Right ventricle myocardium superior (tissue), 1 donor: ENCODE results near the gene OSBPL1A. TPM values are rescaled to one million over a fixed set of nuclear protein-coding genes. Genes with fewer than 3 reads are reported as not detected.
"Not testable (repeated sequence)": the region's sequence is repeated elsewhere in the genome, so short reads cannot be mapped to it uniquely, and the experiment has no call there.

Experiments used
- ATAC-seq: fragments of 200-7000 bp; cut with Tn5 transposase; one replicate; pipeline ENCODE4 v1.9.1; 2020; ENCODE audit warnings: mild to moderate bottlenecking; ENCODE audit not compliant: poor library complexity
- DNase-seq: peaks from one replicate; pipeline ENCODE4 v3.0.0-alpha.2; 2020
- intact Hi-C: fragments of 100-400 bp; cut with DNase I; formaldehyde crosslinking; loops from one replicate; pipeline ENCODE4 v1.11.2; 2022
- total RNA-seq: library from RNA; stranded (reverse); fragmentation: NEBNext Ultra II Directional; extraction: Animal tissue kit (Norgen Biotek cat#: 25700); gene quantifications from one replicate; pipeline ENCODE4 v1.2.1, GENCODE V29; 2021
- donor health status: DM: no; HTN: yes; CAD: no; lungs with severe emphysema.

Gene OSBPL1A
- total RNA-seq, 1 donor from 2014 or later, result 79.9 TPM

DNA sequence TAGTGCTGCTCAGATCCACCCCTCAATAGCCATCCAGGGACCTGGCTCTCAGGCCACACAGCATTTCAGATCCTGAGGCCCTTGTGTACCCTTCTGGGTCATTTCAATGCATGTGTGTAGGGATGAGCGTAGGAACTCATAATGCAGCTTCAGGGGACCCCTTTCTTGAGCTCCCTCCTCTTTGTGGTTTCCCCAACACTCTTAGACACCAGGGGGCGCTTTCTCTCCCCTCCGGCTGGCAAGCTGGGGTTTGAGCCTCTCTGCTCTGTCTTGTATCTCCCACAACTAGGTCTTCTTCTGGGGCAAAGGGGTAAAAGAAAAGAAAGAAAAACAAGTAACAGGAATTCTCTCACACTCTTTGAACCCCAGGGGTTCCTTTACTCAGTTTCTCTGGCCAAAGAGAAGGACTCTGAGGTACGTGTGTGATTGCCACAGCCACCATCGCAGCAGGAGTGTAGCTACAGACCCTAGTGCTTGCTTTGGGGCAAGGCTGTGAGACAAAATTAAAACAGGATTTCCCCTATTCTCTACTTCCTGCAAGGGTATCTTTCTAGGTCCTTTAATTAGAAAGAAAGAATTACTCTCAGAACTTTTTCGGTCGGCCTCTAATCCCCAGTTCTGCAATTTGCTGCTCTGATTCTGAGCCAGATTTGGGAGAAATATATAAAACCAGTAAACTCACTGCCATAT, 220.8 kb downstream of the OSBPL1A start:
- intact Hi-C loops, result loop anchor here (5.0 kb wide), 1 partner anchor 95 kb away; no protein-coding TSS in a partner anchor
- DNase-seq (peak; percentile 64), ATAC-seq (peak; percentile 87)

GRCh38 chr18:24173997-24174396, 223.6 kb downstream of the OSBPL1A start:
- intact Hi-C loops, result no loop called here
- no peak for DNase-seq

DNA sequence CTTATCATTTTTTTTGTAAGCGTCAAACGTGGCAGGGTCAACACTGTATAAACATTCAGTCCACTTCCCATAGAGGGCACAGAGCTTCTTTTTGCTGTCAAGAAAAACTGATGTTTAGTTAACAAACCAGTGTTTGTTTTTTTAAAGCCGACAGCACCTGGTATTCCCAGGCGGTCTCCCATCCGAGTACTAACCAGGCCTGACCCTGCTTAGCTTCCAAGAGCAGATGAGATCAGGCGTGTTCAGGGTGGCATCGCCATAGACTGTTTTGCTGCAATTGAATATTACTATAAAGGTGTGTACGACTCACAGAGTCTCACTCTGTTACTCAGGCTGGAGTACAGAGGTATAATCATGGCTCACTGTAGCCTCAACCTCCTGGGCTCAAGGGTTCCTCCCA, 227.3 kb downstream of the OSBPL1A start:
- ATAC-seq (no peak), DNase-seq (no peak)
- intact Hi-C loops, result no loop called here

More at GRCh38 chr18:24173997-24174396, 223.6 kb downstream of the OSBPL1A start:
- ATAC-seq, result no peak

DNA sequence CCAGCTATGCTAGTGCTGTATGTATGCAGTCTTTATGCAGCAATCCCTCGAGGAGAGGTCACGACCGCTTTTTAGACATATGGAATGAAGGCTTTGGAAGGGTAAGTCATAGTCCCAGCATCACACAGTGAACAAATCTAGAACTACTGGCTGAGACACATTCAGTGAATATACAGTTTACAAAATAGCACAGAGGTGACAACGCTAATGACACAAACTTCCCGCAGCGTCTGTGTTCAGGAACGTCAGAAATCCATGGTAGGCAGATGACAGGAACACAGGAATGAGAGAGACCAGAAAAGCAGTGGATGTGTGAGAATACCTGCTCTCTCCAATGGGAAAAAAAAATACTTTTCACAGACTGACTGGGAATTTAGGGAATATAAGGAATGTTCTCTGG, 229.1 kb downstream of the OSBPL1A start:
- no peak for DNase-seq
- ATAC-seq, result no peak
- intact Hi-C loops, result no loop called here

DNA sequence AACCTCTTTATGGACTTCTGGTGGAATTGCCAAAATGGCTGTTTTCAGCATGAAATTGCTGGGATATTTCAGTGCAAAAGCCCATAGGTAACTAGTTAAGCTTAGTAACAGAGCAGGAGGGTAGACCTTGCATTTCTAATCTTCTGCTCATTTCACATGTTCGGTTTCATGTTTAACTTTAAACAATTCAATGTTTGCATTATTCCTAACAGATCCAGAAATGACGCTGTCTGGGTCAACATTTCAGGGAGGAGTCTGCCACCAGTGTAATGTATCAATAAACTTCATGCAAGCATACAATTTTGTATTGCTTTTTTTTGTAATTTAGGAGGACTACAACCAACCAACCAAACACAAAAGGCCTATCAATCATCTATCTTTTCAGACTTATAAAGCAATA, 236.3 kb downstream of the OSBPL1A start:
- DNase-seq (no peak), ATAC-seq (no peak)
- intact Hi-C loops, result no loop called here

GRCh38 chr18:24160086-24160485, 237.5 kb downstream of the OSBPL1A start:
- intact Hi-C loops, result no loop called here
- ATAC-seq (no peak), DNase-seq (no peak)

DNA sequence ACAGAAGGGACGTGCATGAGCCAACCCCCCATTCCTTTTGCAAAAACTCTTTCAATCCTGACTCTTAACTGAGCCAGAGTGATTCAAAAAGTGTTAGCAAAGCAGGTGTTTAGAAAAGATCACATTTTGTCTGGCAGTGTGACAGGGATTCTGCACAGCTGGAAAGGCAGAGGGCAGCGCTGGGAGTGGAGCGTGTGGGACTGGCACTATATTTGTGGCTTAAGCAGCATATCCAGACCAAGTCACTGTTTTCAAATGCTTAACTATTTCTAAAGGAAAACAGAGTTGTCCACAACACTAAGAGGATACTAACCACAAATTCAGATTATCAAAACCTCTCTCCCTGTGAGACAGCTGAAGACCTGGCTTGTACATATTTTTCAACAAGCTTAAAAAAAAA, 239.8 kb downstream of the OSBPL1A start:
- no peak for ATAC-seq
- intact Hi-C loops, result no loop called here
- no peak for DNase-seq

- DNase-seq (no peak), ATAC-seq (no peak)
- intact Hi-C loops, result no loop called here
These were observed 244.2 kb downstream of the OSBPL1A start for GRCh38 chr18:24153397-24153796.

GRCh38 chr18:24149591-24149990, 248.0 kb downstream of the OSBPL1A start:
- DNase-seq, ATAC-seq, intact Hi-C loops: not testable (repeated sequence)

DNA sequence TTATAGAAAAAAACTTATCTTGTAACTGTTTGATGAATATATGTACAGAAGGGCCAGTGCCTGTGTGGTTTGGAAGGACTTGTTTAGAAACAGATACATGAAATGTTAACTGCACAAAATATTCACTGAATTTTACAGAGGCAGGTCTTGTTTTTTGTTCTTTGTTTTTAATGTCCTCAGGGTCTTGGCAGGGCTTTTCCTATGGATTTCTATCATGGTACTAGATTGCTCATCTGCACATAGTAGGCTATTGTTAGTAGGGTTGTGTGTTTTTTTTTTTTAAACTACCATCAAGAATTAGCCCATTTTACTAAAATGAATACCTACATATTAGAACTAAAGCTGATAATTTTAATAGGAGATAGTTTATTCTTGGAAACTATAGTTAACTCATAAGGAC, 255.2 kb downstream of the OSBPL1A start:
- no peak for ATAC-seq
- intact Hi-C loops, result no loop called here
- no peak for DNase-seq

DNA sequence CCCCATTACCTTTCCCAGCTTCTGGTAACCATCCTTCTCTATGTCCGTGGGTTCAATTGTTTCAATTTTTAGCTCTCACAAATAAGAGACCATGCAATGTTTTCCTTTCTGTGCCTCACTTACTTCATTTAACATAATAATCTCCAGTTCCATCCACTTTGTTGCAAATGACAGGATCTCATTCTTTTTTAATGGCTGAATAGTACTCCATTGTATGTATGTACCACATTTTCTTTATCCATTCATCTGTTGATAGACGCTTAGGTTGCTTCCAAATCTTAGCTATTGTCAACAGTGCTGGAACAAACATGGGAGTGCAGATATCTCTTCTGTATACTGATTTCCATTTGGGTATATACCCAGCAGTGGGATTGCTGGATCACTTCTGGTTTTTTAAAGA, 256.9 kb downstream of the OSBPL1A start:
- ATAC-seq (no peak), DNase-seq (no peak)
- intact Hi-C loops, result no loop called here

GRCh38 chr18:24138789-24139616, 258.6 kb downstream of the OSBPL1A start, which contains the start of gene CABYR:
CABYR (plus strand) TSS chr18:24139062; CDS start chr18:24143115, 4,053 bp downstream.
- DNase-seq, result peak; percentile 79
- ATAC-seq, result peak; percentile 93
- intact Hi-C loops, result no loop called here

- DNase-seq (no peak), ATAC-seq (no peak)
- intact Hi-C loops, result no loop called here
These were observed 259.2 kb downstream of the OSBPL1A start for GRCh38 chr18:24138409-24138788.

GRCh38 chr18:24136967-24137373, 260.7 kb downstream of the OSBPL1A start:
- ATAC-seq (no peak), DNase-seq (no peak)
- intact Hi-C loops, result no loop called here

DNA sequence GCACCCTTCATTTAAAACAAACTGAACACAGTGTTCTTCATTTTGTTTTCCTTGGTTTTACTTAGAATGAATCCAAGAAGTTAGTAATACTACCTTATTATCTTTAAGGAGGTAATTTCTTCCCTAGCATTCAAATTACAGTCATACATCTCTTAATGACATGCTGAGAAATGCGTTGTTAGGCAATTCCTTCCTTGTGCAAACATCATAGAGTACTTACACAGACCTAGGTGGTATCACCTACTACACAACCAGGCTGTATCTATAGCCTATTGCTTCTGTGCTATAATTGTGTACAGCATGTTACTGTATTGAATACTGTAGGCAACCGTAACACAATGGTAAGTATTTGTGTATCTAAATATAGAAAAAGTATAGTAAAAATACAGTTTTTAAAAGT, 267.1 kb downstream of the OSBPL1A start:
- intact Hi-C loops, result no loop called here
- no peak for DNase-seq
- no peak for ATAC-seq

- ATAC-seq, result no peak
- no peak for DNase-seq
- intact Hi-C loops, result no loop called here
These were observed 268.9 kb downstream of the OSBPL1A start for GRCh38 chr18:24128700-24129099.

- no peak for ATAC-seq
These were observed 269.9 kb downstream of the OSBPL1A start for GRCh38 chr18:24127735-24128134.

GRCh38 chr18:24126155-24126961, 271.3 kb downstream of the OSBPL1A start:
- DNase-seq, result no peak
- intact Hi-C loops, result no loop called here
- ATAC-seq, result no peak

More at GRCh38 chr18:24127735-24128134, 269.9 kb downstream of the OSBPL1A start:
- DNase-seq, result no peak
- intact Hi-C loops, result no loop called here

DNA sequence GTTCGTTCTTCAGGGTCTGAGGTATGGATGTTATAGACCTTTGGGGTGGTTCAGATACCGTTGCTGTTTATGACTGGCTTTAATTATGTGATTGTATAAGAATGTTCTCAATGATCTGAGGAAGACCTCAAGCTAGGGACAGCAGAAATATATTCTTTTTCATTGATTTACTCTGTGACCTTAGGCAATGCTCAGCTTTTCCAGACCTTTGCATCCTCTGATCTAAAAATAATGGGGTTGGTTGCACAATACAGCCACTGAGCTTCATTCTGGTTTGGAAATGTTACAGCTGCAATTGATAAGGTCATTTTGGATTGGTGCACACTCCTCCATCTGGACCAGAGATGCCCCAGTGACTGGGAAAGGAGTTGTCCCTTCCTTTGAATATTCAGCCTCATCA, 276.0 kb downstream of the OSBPL1A start:
- ATAC-seq (no peak), DNase-seq (no peak)
- intact Hi-C loops, result no loop called here
